Right lobe of liver (tissue), 6 donors: ENCODE results near the gene CFAP47. TPM values are rescaled to one million over a fixed set of nuclear protein-coding genes. Genes with fewer than 3 reads are reported as not detected.
"Not testable (repeated sequence)": the region's sequence is repeated elsewhere in the genome, so short reads cannot be mapped to it uniquely, and the experiment has no call there.

Source experiments
- ATAC-seq, 4 donors: fragments of 200-7000 bp; cut with Tn5 transposase; one replicate each; pipeline ENCODE4 v1.9.1; 2020; ENCODE audit warnings: mild to moderate bottlenecking in 4 of 4, moderate library complexity in 4 of 4
- DNase-seq, 3 donors: peaks; one replicate each; pipeline ENCODE4 v3.0.0-alpha.2; 2020
- H3K27ac ChIP-seq, 3 donors: fragments of 200-600 bp; one replicate each; pipeline ENCODE4 v1.8.0; 2022
- H3K27me3 ChIP-seq, 2 donors: fragments of 200-600 bp; one replicate each; pipeline ENCODE4 v1.8.0; 2022
- H3K36me3 ChIP-seq, 4 donors: fragments of 200-600 bp; sonication (generic) in 1 of 4; one replicate each; pipeline versions ENCODE4 v1.5.1 to v1.8.0; 2017 to 2022; ENCODE audit warnings: control low read depth in 1 of 4
- H3K4me1 ChIP-seq, 4 donors: fragments of 200-600 bp; sonication (generic) in 1 of 4; one replicate each; pipeline versions ENCODE4 v1.5.1 to v1.8.0; 2017 to 2022; ENCODE audit warnings: control low read depth in 1 of 4
- H3K4me3 ChIP-seq, 3 donors: fragments of 200-600 bp; one replicate each; pipeline ENCODE4 v1.8.0; 2022
- H3K9me3 ChIP-seq, 4 donors: fragments of 200-600 bp; sonication (generic) in 1 of 4; one replicate each; pipeline versions ENCODE4 v1.5.1 to v1.8.0; 2017 to 2022; ENCODE audit warnings: control low read depth in 1 of 4
- POLR2A ChIP-seq: fragments of 450-650 bp; IDR thresholded peaks from one replicate; pipeline ENCODE4 v1.6.1; 2017; ENCODE audit warnings: antibody characterized with exemption, mild to moderate bottlenecking
- WGBS: methylation state at CpG from one replicate; pipeline ENCODE4 v1.1.6; 2018; ENCODE audit warnings: low coverage, low lambda C conversion rate; ENCODE audit not compliant: insufficient coverage; ENCODE audit errors: missing lambda C conversion rate; 5-methylcytosine and 5-hydroxymethylcytosine counted together
- intact Hi-C, 2 donors: fragments of 100-400 bp; cut with DNase I; formaldehyde crosslinking; loops; one replicate each; pipeline versions ENCODE4 v1.11.2 to v1.14.1; 2022
- total RNA-seq, 6 experiments: library from RNA; depleted of rRNA in 2 of 6; stranded (reverse); fragments of >200 nt in 2 of 6; fragmentation: NEBNext Ultra II Directional in 3 of 6; extraction: Animal tissue kit (Norgen Biotek cat#: 25700) in 3 of 6; gene quantifications; one replicate each; pipeline versions ENCODE4 v1.1.0 to v1.2.4, GENCODE V29; 2016 to 2023
- TF ChIP-seq, protein P1 (sequence below), 4 donors: fragments of 200-600 bp in 3 of 4; fragments of 450-650 bp in 1 of 4; IDR thresholded peaks; one replicate each; pipeline versions ENCODE4 v1.5.1 to v1.8.0; 2016 to 2022; ENCODE audit warnings: antibody characterized with exemption in 4 of 4, mild to moderate bottlenecking in 2 of 4
- donor health status: DM: no; HTN: yes; CAD: no.
- donor health status: DM: no; HTN: no; CAD: no.
- donor health status: DM: no; HTN: no; CAD: no.
- donor health status: DM: no; HTN: yes; CAD: no.
- donor health status: DM: no; HTN: yes; CAD: no.

CFAP47 gene
- total RNA-seq, 6 experiments from 2014 or later = 0.09 to 0.24 (median 0.20) TPM; not detected in 3

DNA sequence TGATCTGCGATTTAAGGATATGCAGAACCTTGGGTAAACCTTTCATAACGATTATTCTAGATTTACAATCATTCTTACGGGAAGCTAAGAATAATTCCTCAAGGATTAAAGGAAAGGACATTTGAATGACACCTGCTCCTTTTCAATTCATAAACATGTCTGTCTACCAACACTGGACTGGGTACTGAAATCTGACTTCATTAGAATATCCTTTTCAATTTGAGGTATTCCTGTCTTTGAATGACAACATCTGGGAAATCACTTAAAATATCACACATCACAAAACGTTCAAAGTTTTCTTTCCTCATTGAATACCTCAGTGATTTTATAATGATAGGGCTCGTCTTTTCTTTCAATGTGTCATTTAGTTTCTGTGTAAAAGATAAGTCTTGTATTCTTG, 87.7 kb downstream of the CFAP47 start:
- no peak for DNase-seq
- intact Hi-C loops = no loop called here
- H3K4me3 ChIP-seq = no peak overlapping the region
- ATAC-seq = no peak
- 28% methylated on average over 5 of the region's 5 CpGs for WGBS
- TF ChIP-seq, protein P1, sequence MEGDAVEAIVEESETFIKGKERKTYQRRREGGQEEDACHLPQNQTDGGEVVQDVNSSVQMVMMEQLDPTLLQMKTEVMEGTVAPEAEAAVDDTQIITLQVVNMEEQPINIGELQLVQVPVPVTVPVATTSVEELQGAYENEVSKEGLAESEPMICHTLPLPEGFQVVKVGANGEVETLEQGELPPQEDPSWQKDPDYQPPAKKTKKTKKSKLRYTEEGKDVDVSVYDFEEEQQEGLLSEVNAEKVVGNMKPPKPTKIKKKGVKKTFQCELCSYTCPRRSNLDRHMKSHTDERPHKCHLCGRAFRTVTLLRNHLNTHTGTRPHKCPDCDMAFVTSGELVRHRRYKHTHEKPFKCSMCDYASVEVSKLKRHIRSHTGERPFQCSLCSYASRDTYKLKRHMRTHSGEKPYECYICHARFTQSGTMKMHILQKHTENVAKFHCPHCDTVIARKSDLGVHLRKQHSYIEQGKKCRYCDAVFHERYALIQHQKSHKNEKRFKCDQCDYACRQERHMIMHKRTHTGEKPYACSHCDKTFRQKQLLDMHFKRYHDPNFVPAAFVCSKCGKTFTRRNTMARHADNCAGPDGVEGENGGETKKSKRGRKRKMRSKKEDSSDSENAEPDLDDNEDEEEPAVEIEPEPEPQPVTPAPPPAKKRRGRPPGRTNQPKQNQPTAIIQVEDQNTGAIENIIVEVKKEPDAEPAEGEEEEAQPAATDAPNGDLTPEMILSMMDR (IDR thresholded peaks at IDR 0.05) = no peak
- no peak for TF ChIP-seq POLR2A
- no peaks in the 10 kb centered on the region for H3K4me1 ChIP-seq
- H3K27ac ChIP-seq = no peak overlapping the region
- no peaks in the 10 kb centered on the region for H3K36me3 ChIP-seq
- no peaks in the 10 kb centered on the region for H3K27me3 ChIP-seq
- no peaks in the 10 kb centered on the region for H3K9me3 ChIP-seq

DNA sequence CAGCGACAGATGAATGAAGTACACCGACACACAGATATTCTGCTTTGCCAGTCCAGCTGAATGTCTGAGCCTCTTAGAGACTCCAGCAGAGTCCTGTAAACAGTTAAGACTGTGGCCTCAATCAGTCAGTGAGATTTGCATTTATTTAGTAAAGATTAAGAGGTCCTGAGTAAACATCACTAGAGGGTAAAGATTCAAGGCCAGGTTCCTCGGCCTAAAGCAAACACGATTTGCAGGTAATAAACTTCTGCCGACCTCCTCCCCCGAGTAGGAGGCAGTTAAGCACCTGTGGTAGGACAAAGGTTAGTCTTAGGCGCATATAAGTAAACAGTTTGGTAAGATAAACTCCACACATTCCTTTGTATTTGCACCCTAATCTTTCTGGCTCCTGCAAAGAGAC, 99.6 kb downstream of the CFAP47 start:
- WGBS = 33% methylated on average over 4 of the region's 7 CpGs
- DNase-seq (no peak), ATAC-seq (no peak)
- Histone ChIP-seq H3K4me3 (no peak overlapping the region), H3K9me3 (no peaks in the 10 kb centered on the region), H3K36me3 (no peaks in the 10 kb centered on the region), H3K27ac (no peak overlapping the region), H3K27me3 (no peaks in the 10 kb centered on the region), H3K4me1 (no peaks in the 10 kb centered on the region)
- intact Hi-C loops = no loop called here
- TF ChIP-seq, protein P1 (IDR thresholded peaks at IDR 0.05) = no peak
- no peak for TF ChIP-seq POLR2A

DNA sequence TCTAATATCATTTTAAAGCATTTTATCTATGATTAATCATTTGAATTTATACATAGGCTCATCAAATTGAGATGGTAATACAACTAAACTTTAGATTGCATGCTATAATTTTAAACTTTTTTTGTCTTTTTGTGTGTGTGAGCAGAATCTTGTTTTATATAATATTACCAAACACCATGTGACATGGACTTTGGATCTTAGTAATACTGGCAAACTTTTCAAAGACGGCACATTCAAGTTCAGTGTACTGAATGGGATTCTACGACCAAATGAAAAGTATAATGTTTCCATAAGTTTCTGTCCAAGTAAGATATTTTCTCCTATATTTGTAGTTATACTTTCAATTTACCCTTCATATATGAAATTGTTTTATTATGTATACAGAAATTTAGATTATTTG, 116.0 kb downstream of the CFAP47 start:
- no peak overlapping the region for H3K4me3 ChIP-seq
- no peaks in the 10 kb centered on the region for H3K9me3 ChIP-seq
- H3K27ac ChIP-seq = no peak overlapping the region
- ATAC-seq (peak; percentile 46 to 67 (median 64)), DNase-seq (no peak)
- WGBS = 21% methylated on average over 2 of the region's 2 CpGs
- no peaks in the 10 kb centered on the region for H3K4me1 ChIP-seq
- TF ChIP-seq, protein P1 (IDR thresholded peaks at IDR 0.05) = no peak
- TF ChIP-seq POLR2A = no peak
- no peaks in the 10 kb centered on the region for H3K27me3 ChIP-seq
- intact Hi-C loops = no loop called here
- H3K36me3 ChIP-seq = no peaks in the 10 kb centered on the region

DNA sequence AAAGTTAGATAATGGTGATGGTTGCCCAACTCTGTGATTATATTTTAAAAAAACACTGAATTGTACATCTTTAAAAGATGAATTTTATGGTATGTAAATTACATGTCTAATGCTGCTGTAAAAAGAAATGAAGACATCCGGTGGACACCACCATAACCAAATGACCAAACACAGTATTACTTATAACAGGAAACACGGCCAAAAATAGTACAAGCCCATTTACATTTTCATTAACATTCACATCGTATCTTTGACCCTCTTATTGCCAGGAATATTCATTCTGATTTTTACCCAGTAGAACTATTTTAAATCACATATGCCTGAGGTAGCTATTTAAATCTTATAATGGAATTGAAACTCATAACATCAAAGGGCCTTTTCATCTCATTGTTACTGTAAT, 143.2 kb downstream of the CFAP47 start:
- TF ChIP-seq, protein P1 (IDR thresholded peaks at IDR 0.05) = no peak
- TF ChIP-seq POLR2A = no peak
- no peak overlapping the region for H3K4me3 ChIP-seq
- ATAC-seq = no peak
- H3K36me3 ChIP-seq = no peaks in the 10 kb centered on the region
- H3K27me3 ChIP-seq = no peaks in the 10 kb centered on the region
- no peak for DNase-seq
- H3K9me3 ChIP-seq = no peaks in the 10 kb centered on the region
- no peak overlapping the region for H3K27ac ChIP-seq
- no peaks in the 10 kb centered on the region for H3K4me1 ChIP-seq
- 27% methylated on average over 3 of the region's 3 CpGs for WGBS
- intact Hi-C loops = no loop called here

DNA sequence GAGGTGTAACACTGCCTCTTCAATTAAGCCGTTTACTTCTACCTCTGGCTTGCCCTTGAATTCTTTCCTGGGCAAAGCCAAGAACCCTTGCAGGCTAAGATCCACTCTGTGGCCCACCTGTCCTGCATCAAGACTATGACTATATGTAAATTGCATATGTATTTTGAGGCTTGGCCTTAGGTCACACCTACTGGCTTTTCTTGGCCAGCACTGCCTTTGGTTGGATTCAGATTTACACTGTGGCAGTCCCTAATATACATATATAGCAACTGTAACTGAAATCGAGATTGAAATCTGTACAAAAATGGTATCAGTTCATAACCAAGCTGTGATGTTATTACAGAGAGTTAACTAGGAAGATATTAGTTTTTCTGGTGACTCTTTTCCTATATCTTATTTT, 151.5 kb downstream of the CFAP47 start:
- intact Hi-C loops = no loop called here
- 10% methylated on average over 2 of the region's 2 CpGs for WGBS
- Histone ChIP-seq H3K4me3 (no peak overlapping the region), H3K27ac (no peak overlapping the region), H3K9me3 (no peaks in the 10 kb centered on the region), H3K36me3 (no peaks in the 10 kb centered on the region), H3K4me1 (no peaks in the 10 kb centered on the region), H3K27me3 (no peaks in the 10 kb centered on the region)
- ATAC-seq (no peak), DNase-seq (no peak)
- TF ChIP-seq, protein P1 (IDR thresholded peaks at IDR 0.05) = no peak
- TF ChIP-seq POLR2A = no peak

DNA sequence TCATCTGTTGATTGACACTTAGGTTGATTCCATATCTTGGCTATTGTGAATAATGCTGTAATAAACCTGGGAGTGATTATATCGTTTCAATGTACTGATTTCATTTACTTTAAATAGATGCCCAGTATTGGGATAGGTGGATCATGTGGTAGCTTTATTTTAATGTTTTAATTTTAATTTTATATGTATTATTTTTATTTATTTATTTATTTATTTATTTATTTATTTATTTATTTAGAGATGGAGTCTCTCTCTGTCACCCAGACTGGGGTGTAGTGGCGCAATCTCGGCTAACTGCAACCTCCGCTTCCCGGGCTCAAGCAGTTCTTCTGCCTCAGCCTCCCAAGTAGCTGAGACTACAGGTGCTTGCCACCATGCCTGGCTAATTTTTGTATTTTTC, 155.5 kb downstream of the CFAP47 start:
- 87% methylated on average over 4 of the region's 5 CpGs for WGBS
- DNase-seq = not testable (repeated sequence)

More for the DNA sequence above, 155.5 kb downstream of the CFAP47 start:
- H3K27ac ChIP-seq, intact Hi-C loops, H3K4me1 ChIP-seq, H3K36me3 ChIP-seq, H3K4me3 ChIP-seq, H3K9me3 ChIP-seq, H3K27me3 ChIP-seq, ATAC-seq: not testable (repeated sequence)
